ENCODE results near the gene GFAP.

DNA sequence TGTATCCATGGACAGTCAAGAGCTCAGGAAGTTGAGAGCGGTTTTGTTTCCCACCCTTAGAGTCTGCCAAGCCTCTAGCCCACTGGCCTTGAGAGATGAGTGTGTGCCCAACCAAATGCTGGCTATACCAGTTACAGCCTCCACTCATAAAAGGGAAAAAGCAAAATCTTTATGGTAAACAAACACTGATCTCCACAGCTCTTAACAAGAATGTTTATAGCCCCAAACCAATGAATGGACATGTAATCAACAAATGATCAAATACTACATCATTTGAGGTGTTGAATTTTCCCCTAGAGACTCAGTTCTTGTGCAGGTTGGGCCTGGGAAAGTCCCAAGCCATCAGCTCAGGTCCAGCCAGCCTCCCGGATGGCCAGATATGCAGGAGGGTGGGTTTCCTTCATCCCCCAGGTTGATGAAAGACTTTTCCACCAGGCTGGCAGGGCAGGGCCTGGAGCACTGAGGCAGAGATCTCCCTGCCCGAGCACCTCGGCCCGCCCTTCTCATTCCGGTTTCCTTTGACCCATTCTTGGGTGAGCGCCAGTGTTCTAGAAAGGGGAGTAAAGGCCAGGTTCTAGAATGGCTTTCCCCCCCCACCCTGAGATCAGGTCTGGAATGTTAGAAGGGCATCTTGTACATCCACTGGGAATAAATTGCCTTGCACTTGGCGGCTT is 12.2 kb downstream of the GFAP start:
- no peak for TF ChIP-seq CSDC2 (CRISPR knock-in tag; IDR thresholded peaks at IDR 0.05)
- TF ChIP-seq, protein P1, sequence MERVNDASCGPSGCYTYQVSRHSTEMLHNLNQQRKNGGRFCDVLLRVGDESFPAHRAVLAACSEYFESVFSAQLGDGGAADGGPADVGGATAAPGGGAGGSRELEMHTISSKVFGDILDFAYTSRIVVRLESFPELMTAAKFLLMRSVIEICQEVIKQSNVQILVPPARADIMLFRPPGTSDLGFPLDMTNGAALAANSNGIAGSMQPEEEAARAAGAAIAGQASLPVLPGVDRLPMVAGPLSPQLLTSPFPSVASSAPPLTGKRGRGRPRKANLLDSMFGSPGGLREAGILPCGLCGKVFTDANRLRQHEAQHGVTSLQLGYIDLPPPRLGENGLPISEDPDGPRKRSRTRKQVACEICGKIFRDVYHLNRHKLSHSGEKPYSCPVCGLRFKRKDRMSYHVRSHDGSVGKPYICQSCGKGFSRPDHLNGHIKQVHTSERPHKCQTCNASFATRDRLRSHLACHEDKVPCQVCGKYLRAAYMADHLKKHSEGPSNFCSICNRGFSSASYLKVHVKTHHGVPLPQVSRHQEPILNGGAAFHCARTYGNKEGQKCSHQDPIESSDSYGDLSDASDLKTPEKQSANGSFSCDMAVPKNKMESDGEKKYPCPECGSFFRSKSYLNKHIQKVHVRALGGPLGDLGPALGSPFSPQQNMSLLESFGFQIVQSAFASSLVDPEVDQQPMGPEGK (CRISPR knock-in tag; IDR thresholded peaks at IDR 0.05; ENCODE audit: borderline replicate concordance) = no peak
- TF ChIP-seq PPARA (CRISPR knock-in tag; IDR thresholded peaks at IDR 0.05; ENCODE audit: borderline replicate concordance) = no peak
- TF ChIP-seq ISL1 (CRISPR knock-in tag; IDR thresholded peaks at IDR 0.05) = no peak
- no peak for TF ChIP-seq ZNF70 (CRISPR knock-in tag; IDR thresholded peaks at IDR 0.05)
- TF ChIP-seq, protein P2, sequence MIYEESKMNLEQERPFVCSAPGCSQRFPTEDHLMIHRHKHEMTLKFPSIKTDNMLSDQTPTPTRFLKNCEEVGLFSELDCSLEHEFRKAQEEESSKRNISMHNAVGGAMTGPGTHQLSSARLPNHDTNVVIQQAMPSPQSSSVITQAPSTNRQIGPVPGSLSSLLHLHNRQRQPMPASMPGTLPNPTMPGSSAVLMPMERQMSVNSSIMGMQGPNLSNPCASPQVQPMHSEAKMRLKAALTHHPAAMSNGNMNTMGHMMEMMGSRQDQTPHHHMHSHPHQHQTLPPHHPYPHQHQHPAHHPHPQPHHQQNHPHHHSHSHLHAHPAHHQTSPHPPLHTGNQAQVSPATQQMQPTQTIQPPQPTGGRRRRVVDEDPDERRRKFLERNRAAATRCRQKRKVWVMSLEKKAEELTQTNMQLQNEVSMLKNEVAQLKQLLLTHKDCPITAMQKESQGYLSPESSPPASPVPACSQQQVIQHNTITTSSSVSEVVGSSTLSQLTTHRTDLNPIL (CRISPR knock-in tag; IDR thresholded peaks at IDR 0.05; ENCODE audit: low read depth) = no peak
- TF ChIP-seq ZNF565 (CRISPR knock-in tag; conservative IDR thresholded peaks at IDR 0.05; ENCODE audit: low read depth) = no peak
- TF ChIP-seq, protein P3, sequence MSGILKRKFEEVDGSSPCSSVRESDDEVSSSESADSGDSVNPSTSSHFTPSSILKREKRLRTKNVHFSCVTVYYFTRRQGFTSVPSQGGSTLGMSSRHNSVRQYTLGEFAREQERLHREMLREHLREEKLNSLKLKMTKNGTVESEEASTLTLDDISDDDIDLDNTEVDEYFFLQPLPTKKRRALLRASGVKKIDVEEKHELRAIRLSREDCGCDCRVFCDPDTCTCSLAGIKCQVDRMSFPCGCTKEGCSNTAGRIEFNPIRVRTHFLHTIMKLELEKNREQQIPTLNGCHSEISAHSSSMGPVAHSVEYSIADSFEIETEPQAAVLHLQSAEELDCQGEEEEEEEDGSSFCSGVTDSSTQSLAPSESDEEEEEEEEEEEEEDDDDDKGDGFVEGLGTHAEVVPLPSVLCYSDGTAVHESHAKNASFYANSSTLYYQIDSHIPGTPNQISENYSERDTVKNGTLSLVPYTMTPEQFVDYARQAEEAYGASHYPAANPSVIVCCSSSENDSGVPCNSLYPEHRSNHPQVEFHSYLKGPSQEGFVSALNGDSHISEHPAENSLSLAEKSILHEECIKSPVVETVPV (CRISPR knock-in tag; IDR thresholded peaks at IDR 0.05) = no peak
- no peak for TF ChIP-seq ZNF8 (CRISPR knock-in tag; IDR thresholded peaks at IDR 0.05)
- no peak for TF ChIP-seq RARB (CRISPR knock-in tag; IDR thresholded peaks at IDR 0.05)
- TF ChIP-seq ESRRG (CRISPR knock-in tag; IDR thresholded peaks at IDR 0.05) = no peak
